ENCODE data around the gene CTNNA1. TPM values are rescaled to one million over a fixed set of nuclear protein-coding genes. Genes with fewer than 3 reads are reported as not detected.
"Not testable (repeated sequence)": the region's sequence is repeated elsewhere in the genome, so short reads cannot be mapped to it uniquely, and the experiment has no call there.

Gene CTNNA1
- total RNA-seq, 1 experiment from 2014 or later, result 734 TPM

DNA sequence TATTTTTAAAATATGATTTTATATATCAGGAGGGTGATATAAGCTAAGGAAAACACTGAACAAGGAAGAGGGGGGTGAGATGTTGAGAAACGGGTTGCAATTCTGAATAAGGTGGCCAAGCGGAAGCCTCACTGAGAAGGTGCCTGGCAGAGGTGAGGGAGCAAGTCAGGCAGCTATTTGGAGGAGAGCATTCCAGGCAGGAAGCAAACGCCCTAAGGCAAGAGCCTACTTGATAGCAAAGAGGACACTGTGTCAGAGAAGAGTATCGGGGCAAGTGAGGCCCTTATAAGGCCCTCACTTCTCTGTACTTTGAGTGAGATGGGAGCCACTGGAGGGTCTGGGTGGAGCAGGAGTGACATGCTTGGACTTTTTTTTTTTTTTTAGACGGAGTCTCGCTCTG, 8.0 kb upstream of the CTNNA1 start:
- no TSS peak for BruUV-seq (replicated peaks)
- CTCF ChIA-PET, result no interaction called here
- TF ChIP-seq, protein P1, sequence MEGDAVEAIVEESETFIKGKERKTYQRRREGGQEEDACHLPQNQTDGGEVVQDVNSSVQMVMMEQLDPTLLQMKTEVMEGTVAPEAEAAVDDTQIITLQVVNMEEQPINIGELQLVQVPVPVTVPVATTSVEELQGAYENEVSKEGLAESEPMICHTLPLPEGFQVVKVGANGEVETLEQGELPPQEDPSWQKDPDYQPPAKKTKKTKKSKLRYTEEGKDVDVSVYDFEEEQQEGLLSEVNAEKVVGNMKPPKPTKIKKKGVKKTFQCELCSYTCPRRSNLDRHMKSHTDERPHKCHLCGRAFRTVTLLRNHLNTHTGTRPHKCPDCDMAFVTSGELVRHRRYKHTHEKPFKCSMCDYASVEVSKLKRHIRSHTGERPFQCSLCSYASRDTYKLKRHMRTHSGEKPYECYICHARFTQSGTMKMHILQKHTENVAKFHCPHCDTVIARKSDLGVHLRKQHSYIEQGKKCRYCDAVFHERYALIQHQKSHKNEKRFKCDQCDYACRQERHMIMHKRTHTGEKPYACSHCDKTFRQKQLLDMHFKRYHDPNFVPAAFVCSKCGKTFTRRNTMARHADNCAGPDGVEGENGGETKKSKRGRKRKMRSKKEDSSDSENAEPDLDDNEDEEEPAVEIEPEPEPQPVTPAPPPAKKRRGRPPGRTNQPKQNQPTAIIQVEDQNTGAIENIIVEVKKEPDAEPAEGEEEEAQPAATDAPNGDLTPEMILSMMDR (IDR thresholded peaks at IDR 0.05; ENCODE audit: unreplicated experiment), result no peak
- intact Hi-C loops (cut with micrococcal nuclease; ENCODE audit: unreplicated experiment), result no loop called here
- Mint-ChIP-seq H3K9me3 (ENCODE audit: low read depth, unreplicated experiment) (no peaks in the 10 kb centered on the region), H3K4me3 (ENCODE audit: low read depth, unreplicated experiment) (no peak overlapping the region), H3K27ac (ENCODE audit: unreplicated experiment) (no peak overlapping the region), H3K36me3 (ENCODE audit: insufficient read depth, unreplicated experiment) (no peaks in the 10 kb centered on the region), H3K27me3 (ENCODE audit: unreplicated experiment) (no peaks in the 10 kb centered on the region), H3K4me1 (ENCODE audit: low read depth, unreplicated experiment) (peaks cover 14% of the 10 kb centered on the region)
- DNase-seq, result no peak

GRCh38 chr5:138748630-138749081, 4.6 kb upstream of the CTNNA1 start:
- H3K27ac Mint-ChIP-seq (ENCODE audit: unreplicated experiment), result no peak overlapping the region
- peaks cover 23% of the 10 kb centered on the region for H3K4me1 Mint-ChIP-seq (ENCODE audit: low read depth, unreplicated experiment)
- H3K9me3 Mint-ChIP-seq (ENCODE audit: low read depth, unreplicated experiment), result no peaks in the 10 kb centered on the region
- peaks cover 21% of the 10 kb centered on the region for H3K36me3 Mint-ChIP-seq (ENCODE audit: insufficient read depth, unreplicated experiment)
- intact Hi-C loops (cut with micrococcal nuclease; ENCODE audit: unreplicated experiment), result no loop called here
- BruUV-seq (replicated peaks), result no TSS peak
- DNase-seq, result peak; percentile 11
- no peaks in the 10 kb centered on the region for H3K27me3 Mint-ChIP-seq (ENCODE audit: unreplicated experiment)
- TF ChIP-seq, protein P1 (IDR thresholded peaks at IDR 0.05; ENCODE audit: unreplicated experiment), result no peak
- H3K4me3 Mint-ChIP-seq (ENCODE audit: low read depth, unreplicated experiment), result no peak overlapping the region
- CTCF ChIA-PET, result interaction anchor here (0.6 to 0.9 kb wide), 2 partner anchors 41 to 169 kb away, joined by 3 to 4 read pairs; no protein-coding TSS in a partner anchor

DNA sequence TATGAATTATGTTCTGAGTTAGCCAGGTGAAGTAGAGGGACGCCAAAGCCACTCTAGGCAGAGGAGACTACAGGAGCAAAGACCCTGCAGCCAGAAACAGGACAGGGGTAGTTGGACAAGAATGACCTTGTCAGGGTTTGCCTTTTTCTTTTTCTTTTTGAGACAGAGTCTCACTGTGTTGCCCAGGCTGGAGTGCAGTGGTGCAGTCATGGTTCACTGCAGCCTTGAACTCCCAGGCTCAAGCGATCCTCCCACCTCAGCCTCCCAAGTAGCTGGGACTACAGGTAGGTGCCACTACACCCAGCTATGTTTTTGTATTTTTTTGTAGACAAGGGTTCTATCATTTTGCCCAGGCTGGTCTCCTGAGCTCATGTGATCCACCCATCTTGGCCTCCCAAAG, 1.9 kb upstream of the CTNNA1 start:
- Mint-ChIP-seq H3K4me1 (ENCODE audit: low read depth, unreplicated experiment) (peaks cover 39% of the 10 kb centered on the region), H3K4me3 (ENCODE audit: low read depth, unreplicated experiment) (peak overlapping the region; percentile 89), H3K36me3 (ENCODE audit: insufficient read depth, unreplicated experiment) (peaks cover 47% of the 10 kb centered on the region)
- H3K27me3 Mint-ChIP-seq (ENCODE audit: unreplicated experiment); BruUV-seq (replicated peaks); DNase-seq; CTCF ChIA-PET; H3K9me3 Mint-ChIP-seq (ENCODE audit: low read depth, unreplicated experiment); H3K27ac Mint-ChIP-seq (ENCODE audit: unreplicated experiment): not testable (repeated sequence)
- intact Hi-C loops (cut with micrococcal nuclease; ENCODE audit: unreplicated experiment), result loop anchor here (5.0 to 10.0 kb wide), 3 partner anchors 99 to 521 kb away; partner anchors contain the start of gene HSPA9

DNA sequence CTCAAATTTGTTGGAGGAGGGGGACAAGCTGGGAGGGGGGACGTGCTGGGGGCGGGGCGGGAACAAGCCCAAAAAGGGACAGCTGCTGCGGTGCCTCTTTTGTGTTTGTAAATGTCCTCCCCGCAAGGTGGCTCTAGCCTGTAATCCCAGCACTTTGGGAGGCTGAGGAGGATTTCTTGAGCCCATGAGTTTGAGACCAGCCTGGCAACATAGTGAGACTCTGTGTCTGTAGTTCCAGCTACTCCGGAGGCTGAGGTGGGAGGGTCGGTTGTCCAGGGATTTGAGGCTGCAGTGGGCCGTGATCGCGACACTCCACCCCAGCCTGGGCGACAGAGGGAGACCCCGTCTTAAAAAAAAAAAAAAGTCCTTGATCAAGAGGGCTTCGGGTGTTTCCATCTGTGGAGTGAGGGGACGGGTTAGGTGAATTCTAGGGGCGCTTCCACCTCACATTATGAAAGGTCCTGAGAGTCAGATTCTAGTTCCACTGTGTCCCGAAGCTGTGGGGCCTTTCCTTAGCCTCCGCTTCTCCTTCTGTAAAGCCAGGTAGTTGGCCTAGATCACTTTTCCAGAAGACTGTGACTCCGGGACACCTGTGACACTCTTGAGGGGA, 779 bp upstream of the CTNNA1 start:
- H3K4me3 Mint-ChIP-seq (ENCODE audit: low read depth, unreplicated experiment), result peak overlapping the region; percentile 89
- TF ChIP-seq, protein P1 (IDR thresholded peaks at IDR 0.05; ENCODE audit: unreplicated experiment), result peak; percentile 32
- no peaks in the 10 kb centered on the region for H3K27me3 Mint-ChIP-seq (ENCODE audit: unreplicated experiment)
- intact Hi-C loops (cut with micrococcal nuclease; ENCODE audit: unreplicated experiment), result loop anchor here (5.0 to 10.0 kb wide), 3 partner anchors 100 to 520 kb away; partner anchors contain the start of gene HSPA9
- CTCF ChIA-PET, result interaction anchor here (0.7 to 0.9 kb wide), 6 partner anchors 12 to 180 kb away, joined by 3 to 7 read pairs (median 3); no protein-coding TSS in a partner anchor
- TSS peak; percentile 97 for BruUV-seq (replicated peaks)
- no peaks in the 10 kb centered on the region for H3K9me3 Mint-ChIP-seq (ENCODE audit: low read depth, unreplicated experiment)
- peak; percentile 60 for DNase-seq
- H3K4me1 Mint-ChIP-seq (ENCODE audit: low read depth, unreplicated experiment), result peaks cover 50% of the 10 kb centered on the region
- peaks cover 58% of the 10 kb centered on the region for H3K36me3 Mint-ChIP-seq (ENCODE audit: insufficient read depth, unreplicated experiment)
- peak overlapping the region; percentile 90 for H3K27ac Mint-ChIP-seq (ENCODE audit: unreplicated experiment)

All from Calu3 (cell line).